ENCODE results near the gene TRRAP. TPM values are rescaled to one million over a fixed set of nuclear protein-coding genes. Genes with fewer than 3 reads are reported as not detected.
"Not testable (repeated sequence)": the region's sequence is repeated elsewhere in the genome, so short reads cannot be mapped to it uniquely, and the experiment has no call there.

The TRRAP gene
- polyA plus RNA-seq, 1 donor = 48.7 TPM

- no peak for DNase-seq
Measured at GRCh38 chr7:99030457-99030856, 152.1 kb downstream of the TRRAP start.

GRCh38 chr7:99030951-99031350 lies 152.6 kb downstream of the TRRAP start:
- no peak for DNase-seq

GRCh38 chr7:99031496-99031895 lies 153.2 kb downstream of the TRRAP start:
- DNase-seq = no peak

- DNase-seq = no peak
Measured at GRCh38 chr7:99032928-99033327, 154.6 kb downstream of the TRRAP start.

- no peak for DNase-seq
Measured at GRCh38 chr7:99033765-99034164, 155.4 kb downstream of the TRRAP start.

- DNase-seq = no peak
Measured at GRCh38 chr7:99034932-99035722, 156.8 kb downstream of the TRRAP start.

- no peak for DNase-seq
Measured at GRCh38 chr7:99035723-99036545, 157.6 kb downstream of the TRRAP start.

- no peak for DNase-seq
Measured at GRCh38 chr7:99036546-99037111, 158.3 kb downstream of the TRRAP start.

GRCh38 chr7:99037327-99037940 lies 159.1 kb downstream of the TRRAP start:
- DNase-seq = no peak

GRCh38 chr7:99038086-99038855 lies 159.9 kb downstream of the TRRAP start:
- no peak for DNase-seq

- no peak for DNase-seq
Measured at GRCh38 chr7:99039384-99039891, 161.1 kb downstream of the TRRAP start.

GRCh38 chr7:99040104-99040958 lies 162.0 kb downstream of the TRRAP start:
- peak; percentile 91 for DNase-seq

GRCh38 chr7:99041526-99041925 lies 163.2 kb downstream of the TRRAP start:
- DNase-seq = no peak

- DNase-seq = no peak
Measured at GRCh38 chr7:99042957-99043356, 164.6 kb downstream of the TRRAP start.

GRCh38 chr7:99044858-99045257 lies 166.5 kb downstream of the TRRAP start:
- DNase-seq = not testable (repeated sequence)

GRCh38 chr7:99046262-99046661 lies 167.9 kb downstream of the TRRAP start:
- DNase-seq = not testable (repeated sequence)

- DNase-seq = no peak
Measured at GRCh38 chr7:99046722-99047121, 168.4 kb downstream of the TRRAP start.

- no peak for DNase-seq
Measured at GRCh38 chr7:99047526-99048077, 169.3 kb downstream of the TRRAP start.

- DNase-seq = no peak
Measured at GRCh38 chr7:99050971-99051370, 172.6 kb downstream of the TRRAP start.

- no peak for DNase-seq
Measured at GRCh38 chr7:99054781-99055180, 176.4 kb downstream of the TRRAP start.

Measured in left kidney (tissue), 2 donors.